Coronary artery (tissue), 2 donors: ENCODE data around the gene MRPS18C.

ENCODE experiments used
- DNase-seq: peaks from one replicate; pipeline ENCODE4 v3.0.0-alpha.2; 2017; ENCODE audit warnings: low spot score
- H3K27ac ChIP-seq, 2 donors: fragments of 200-600 bp; sonication (generic); one replicate each; pipeline ENCODE4 v1.5.1; 2016 to 2019
- H3K4me3 ChIP-seq: fragments of 200-600 bp; sonication (generic); 2 replicates; pipeline ENCODE4 v1.5.1; 2016; ENCODE audit warnings: mild to moderate bottlenecking, moderate library complexity
- TF ChIP-seq, protein P1 (sequence below): fragments of 200-600 bp; sonication (generic); IDR thresholded peaks from one replicate; pipeline ENCODE4 v1.5.1; 2019; ENCODE audit warnings: antibody characterized with exemption

The MRPS18C gene

GRCh38 chr4:83455281-83456183 lies at the start of gene MRPS18C, which contains the start of gene HELQ:
Gene MRPS18C (plus strand): TSS chr4:83456058. CDS start chr4:83456078, 20 bp downstream.
Gene HELQ (minus strand): TSS chr4:83455823. CDS start chr4:83455693, 130 bp downstream.
- peak; percentile 98 for DNase-seq
- peak within 1 kb of the TSS; percentile 82 for H3K4me3 ChIP-seq
- H3K27ac ChIP-seq, result peak within 1 kb of the TSS; percentile 95 to 97
- TF ChIP-seq, protein P1, sequence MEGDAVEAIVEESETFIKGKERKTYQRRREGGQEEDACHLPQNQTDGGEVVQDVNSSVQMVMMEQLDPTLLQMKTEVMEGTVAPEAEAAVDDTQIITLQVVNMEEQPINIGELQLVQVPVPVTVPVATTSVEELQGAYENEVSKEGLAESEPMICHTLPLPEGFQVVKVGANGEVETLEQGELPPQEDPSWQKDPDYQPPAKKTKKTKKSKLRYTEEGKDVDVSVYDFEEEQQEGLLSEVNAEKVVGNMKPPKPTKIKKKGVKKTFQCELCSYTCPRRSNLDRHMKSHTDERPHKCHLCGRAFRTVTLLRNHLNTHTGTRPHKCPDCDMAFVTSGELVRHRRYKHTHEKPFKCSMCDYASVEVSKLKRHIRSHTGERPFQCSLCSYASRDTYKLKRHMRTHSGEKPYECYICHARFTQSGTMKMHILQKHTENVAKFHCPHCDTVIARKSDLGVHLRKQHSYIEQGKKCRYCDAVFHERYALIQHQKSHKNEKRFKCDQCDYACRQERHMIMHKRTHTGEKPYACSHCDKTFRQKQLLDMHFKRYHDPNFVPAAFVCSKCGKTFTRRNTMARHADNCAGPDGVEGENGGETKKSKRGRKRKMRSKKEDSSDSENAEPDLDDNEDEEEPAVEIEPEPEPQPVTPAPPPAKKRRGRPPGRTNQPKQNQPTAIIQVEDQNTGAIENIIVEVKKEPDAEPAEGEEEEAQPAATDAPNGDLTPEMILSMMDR, result no peak

DNA sequence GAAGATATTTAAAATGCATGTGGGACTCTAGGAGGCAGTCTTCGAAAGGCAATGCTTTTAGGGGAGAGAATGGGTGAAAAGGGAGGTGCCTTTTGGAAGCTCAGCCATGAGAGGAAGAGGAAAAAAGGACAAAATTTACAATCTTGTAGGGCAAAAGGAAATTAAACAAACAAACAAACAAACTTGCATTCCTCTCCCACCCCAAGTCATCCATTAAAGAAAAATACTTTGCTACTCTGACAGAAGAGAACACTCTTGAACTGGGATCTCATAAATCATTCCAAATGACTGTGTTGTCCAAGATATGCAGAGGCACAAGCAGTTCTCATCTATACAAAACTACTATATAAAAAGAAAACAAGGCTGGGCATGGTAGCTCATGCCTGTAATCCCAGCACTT lies 47.0 kb upstream of the MRPS18C start:
- Histone ChIP-seq H3K4me3 (no peak overlapping the region), H3K27ac (no peak overlapping the region)
- TF ChIP-seq, protein P1, result no peak
- DNase-seq, result no peak

DNA sequence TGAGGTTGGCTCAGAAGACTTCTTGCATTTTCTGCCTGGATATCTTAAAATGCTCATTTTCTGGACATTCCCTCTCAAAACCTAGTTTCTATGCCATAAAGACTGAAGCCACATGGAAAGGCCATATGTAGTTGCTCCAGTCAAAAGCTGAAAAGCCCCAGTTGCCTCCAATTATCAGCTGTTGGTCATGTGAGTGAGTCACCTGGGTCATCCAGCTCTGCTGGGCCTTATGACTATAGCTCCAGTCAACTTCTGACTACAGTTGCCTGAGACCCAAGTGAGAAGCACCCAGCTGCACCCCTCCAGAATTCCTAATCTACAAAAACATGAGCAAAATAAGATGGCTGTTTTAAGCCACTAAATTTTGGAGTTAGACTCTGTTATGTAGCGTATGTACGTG lies 42.2 kb upstream of the MRPS18C start:
- TF ChIP-seq, protein P1, result no peak
- Histone ChIP-seq H3K4me3 (no peak overlapping the region), H3K27ac (no peak overlapping the region)
- no peak for DNase-seq

DNA sequence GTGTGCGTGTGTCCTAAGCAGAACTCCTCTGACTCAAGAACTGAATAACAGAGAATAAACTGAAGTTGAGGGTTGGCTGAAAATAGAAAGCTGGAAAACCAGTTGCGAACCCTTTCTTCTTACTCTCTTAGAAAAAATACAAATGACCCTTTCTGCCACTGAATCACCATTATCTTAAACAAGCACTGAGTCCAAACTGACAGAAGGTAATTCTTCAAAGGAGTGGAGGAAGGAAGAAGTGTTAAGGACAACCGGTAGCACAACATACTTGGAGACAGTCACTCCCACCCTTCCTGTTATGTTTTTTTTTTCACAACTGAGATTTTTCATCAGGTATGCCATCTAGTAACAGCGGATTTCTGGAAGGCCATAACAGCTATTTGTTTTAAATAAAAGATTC lies 38.3 kb upstream of the MRPS18C start:
- Histone ChIP-seq H3K4me3 (no peak overlapping the region), H3K27ac (no peak overlapping the region)
- TF ChIP-seq, protein P1, result no peak
- DNase-seq, result no peak

DNA sequence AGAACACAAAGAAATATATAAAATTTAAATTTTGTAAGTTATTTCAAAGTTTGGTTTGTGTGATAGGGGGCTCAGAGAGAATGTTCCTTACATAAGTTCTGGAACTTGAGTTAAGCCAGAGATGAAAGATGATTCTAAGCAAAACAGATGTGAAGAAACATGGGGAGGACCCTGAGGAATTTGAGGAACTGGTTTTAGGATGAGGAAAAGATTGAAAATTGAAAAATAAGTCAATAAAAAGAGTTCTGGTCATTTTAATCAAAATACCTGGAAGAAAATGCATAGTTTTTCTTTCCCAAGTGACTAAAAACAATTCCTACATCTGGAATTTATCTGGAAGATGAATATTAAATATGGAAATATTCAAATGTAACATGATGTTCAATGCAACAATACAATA lies 37.6 kb upstream of the MRPS18C start:
- Histone ChIP-seq H3K27ac (no peak overlapping the region), H3K4me3 (no peak overlapping the region)
- no peak for DNase-seq
- TF ChIP-seq, protein P1, result no peak

DNA sequence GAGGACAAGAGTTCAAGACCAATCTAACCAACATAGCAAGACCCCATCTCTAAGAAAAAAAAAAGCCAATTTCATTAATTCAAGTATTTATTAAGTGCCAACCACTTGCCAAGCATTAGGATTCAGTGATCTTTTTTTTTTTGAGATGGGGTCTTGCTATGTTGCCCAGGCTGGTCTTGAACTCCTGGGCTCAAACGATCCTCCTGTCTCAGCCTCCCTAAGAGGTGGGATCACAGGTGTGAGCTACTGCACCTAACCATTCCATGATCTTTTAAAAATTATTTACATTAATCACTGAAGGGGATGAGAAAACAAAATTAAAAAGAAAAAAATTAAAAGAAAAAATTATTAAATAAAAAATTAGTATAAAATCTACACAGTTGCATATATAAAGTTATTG lies 24.7 kb upstream of the MRPS18C start:
- no peak overlapping the region for H3K4me3 ChIP-seq
- TF ChIP-seq, protein P1, result no peak
- H3K27ac ChIP-seq, result no peak overlapping the region
- DNase-seq, result no peak

- TF ChIP-seq, protein P1, result no peak
- H3K4me3 ChIP-seq, result no peak overlapping the region
- no peak for DNase-seq
- no peak overlapping the region for H3K27ac ChIP-seq
Measured at GRCh38 chr4:83436680-83437079, 19.2 kb upstream of the MRPS18C start.
